ENCODE data around the gene LEUTX.

DNA sequence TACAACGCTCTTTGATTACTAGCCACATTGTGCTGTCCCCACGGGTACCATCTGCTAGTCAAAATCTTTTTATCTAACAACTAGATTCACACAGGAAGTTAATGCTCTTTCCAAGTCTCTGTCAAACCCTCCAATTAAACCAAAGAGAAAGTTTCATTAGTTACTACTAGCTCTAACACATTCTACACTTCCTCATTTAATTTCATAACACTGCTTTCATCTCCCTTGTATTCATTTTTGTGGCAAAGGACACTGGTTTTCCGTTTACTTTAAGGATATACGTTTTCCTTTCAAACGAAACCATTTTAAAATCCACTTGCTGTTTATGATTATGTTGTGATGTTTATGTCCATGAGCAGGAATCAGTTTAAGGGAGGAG lies 50.0 kb downstream of the LEUTX start:
- TF ChIP-seq, protein P1, sequence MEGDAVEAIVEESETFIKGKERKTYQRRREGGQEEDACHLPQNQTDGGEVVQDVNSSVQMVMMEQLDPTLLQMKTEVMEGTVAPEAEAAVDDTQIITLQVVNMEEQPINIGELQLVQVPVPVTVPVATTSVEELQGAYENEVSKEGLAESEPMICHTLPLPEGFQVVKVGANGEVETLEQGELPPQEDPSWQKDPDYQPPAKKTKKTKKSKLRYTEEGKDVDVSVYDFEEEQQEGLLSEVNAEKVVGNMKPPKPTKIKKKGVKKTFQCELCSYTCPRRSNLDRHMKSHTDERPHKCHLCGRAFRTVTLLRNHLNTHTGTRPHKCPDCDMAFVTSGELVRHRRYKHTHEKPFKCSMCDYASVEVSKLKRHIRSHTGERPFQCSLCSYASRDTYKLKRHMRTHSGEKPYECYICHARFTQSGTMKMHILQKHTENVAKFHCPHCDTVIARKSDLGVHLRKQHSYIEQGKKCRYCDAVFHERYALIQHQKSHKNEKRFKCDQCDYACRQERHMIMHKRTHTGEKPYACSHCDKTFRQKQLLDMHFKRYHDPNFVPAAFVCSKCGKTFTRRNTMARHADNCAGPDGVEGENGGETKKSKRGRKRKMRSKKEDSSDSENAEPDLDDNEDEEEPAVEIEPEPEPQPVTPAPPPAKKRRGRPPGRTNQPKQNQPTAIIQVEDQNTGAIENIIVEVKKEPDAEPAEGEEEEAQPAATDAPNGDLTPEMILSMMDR (IDR thresholded peaks at IDR 0.05): no peak
- TF ChIP-seq POLR2A (IDR thresholded peaks at IDR 0.05): no peak

All from testis (tissue), 2 donors.